Measurements from ENCODE around the gene RNF169.

GRCh38 chr11:74773476-74773875 is 24.8 kb downstream of the RNF169 start:
- no peak for TF ChIP-seq CTCF (IDR thresholded peaks at IDR 0.05; ENCODE audit: borderline replicate concordance, extremely low read depth, low read length, poor library complexity, severe bottlenecking)
- TF ChIP-seq EZH2 (IDR thresholded peaks at IDR 0.05; ENCODE audit: borderline replicate concordance, low read depth, low read length, severe bottlenecking), result no peak

Data from DND-41 (cell line).